H1 (cell line): ENCODE data around the gene CAD. TPM values are rescaled to one million over a fixed set of nuclear protein-coding genes. Genes with fewer than 3 reads are reported as not detected.

ENCODE experiments used
- KDM4A ChIP-seq: IDR thresholded peaks from one replicate; pipeline ENCODE4 v1.7.1; 2012; ENCODE audit warnings: low read depth, mild to moderate bottlenecking, moderate library complexity, low read length, inconsistent platforms; ENCODE audit not compliant: severe bottlenecking
- polyA plus RNA-seq, 7 experiments: library from polyadenylated mRNA; depleted of rRNA in 3 of 7; stranded (reverse) in 5 of 7; unstranded in 2 of 7; fragments of >200 nt in 5 of 7; fragments of 200-250 nt in 2 of 7; gene quantifications; 1 replicate in 5 of 7; 2 replicates in 1 of 7; 4 replicates in 1 of 7; pipeline versions ENCODE4 v1.2.1 to v1.2.3, GENCODE V29; 2011 to 2013; ENCODE audit warnings: missing spikeins in 2 of 7, mixed read lengths in 2 of 7
- total RNA-seq: library from RNA; stranded (reverse); fragmentation: NEBNext Ultra II Directional; extraction: Animal tissue kit (Norgen Biotek cat#: 25700); gene quantifications from 2 replicates; pipeline ENCODE4 v1.2.1, GENCODE V29; 2021

CAD gene
- total and polyA plus RNA-seq, 2 of the 8 experiments (the other 6 are each of a cell fraction or from before 2014, with no cell fraction given) = 130 to 146 TPM

DNA sequence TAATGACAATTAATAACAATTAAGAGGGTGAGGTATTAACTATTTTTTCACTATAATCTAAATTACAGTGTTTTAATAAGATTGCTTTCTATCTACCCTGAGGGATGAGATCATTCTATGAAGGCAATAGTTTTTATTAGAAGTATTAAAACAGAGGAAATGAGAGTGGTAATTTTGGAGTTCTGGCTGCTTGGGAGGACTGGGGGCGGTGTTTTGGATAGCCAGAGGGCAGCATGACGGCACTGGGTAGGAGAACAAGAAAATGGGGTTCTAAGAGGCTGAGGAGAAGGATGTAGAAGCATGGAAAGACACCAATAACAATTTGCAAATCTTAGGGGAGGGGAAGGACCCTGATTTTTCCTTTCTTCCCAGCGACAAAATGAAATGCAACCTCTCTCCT, 53.0 kb downstream of the CAD start (continued):
- no peak for TF ChIP-seq KDM4A
- TF ChIP-seq, all 59 proteins: peak for 0
